ENCODE data around the gene UNC79.

UNC79 gene

DNA sequence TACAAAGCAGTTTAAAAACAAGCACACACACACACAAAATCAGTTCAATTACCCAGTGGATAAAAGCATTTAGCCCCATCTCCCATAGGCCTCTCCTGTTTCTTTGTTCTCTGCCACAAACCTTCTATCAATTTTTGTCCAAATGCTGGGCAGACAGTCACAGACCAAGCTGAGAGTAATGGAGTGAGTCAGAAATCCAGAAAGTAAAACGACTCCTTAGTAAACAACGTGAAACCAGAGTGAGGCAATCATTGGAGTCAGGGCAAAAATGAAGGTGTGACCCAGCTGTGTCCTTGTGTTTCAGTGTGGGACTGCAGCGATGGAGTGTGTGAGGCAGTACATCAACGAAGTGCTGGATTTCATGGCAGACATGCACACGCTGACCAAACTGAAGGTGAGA is 255.5 kb downstream of the UNC79 start:
- TF ChIP-seq, protein P1, sequence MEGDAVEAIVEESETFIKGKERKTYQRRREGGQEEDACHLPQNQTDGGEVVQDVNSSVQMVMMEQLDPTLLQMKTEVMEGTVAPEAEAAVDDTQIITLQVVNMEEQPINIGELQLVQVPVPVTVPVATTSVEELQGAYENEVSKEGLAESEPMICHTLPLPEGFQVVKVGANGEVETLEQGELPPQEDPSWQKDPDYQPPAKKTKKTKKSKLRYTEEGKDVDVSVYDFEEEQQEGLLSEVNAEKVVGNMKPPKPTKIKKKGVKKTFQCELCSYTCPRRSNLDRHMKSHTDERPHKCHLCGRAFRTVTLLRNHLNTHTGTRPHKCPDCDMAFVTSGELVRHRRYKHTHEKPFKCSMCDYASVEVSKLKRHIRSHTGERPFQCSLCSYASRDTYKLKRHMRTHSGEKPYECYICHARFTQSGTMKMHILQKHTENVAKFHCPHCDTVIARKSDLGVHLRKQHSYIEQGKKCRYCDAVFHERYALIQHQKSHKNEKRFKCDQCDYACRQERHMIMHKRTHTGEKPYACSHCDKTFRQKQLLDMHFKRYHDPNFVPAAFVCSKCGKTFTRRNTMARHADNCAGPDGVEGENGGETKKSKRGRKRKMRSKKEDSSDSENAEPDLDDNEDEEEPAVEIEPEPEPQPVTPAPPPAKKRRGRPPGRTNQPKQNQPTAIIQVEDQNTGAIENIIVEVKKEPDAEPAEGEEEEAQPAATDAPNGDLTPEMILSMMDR (conservative IDR thresholded peaks at IDR 0.05; ENCODE audit: low read depth, low read length), result no peak
- H3K4me3 ChIP-seq (ENCODE audit: low read depth, low read length), result no peak overlapping the region
- no peak for DNase-seq (ENCODE audit: low read depth)

DNA sequence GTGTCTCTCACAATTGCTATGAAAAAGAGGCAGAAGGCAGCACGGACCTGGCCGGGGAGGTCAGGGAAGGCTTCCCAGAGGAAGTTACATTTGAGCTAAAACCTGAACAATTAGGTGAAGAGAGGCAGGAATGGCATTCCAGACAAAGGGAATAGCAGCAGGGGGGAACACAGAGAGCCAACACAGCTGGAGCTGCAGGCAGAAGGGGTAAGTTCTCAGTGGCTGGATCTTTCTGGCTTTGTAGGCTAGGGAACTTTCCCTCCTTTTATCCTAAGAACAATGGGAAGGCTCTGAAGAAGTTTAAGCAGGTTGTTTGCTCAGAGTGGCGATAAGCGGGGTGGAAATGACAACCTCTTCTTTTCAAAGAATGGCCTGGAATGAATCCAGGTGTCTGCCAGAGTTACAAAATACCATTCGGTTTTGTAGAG is 257.5 kb downstream of the UNC79 start:
- TF ChIP-seq, protein P1 (conservative IDR thresholded peaks at IDR 0.05; ENCODE audit: low read depth, low read length), result no peak
- DNase-seq (ENCODE audit: low read depth), result no peak
- no peak overlapping the region for H3K4me3 ChIP-seq (ENCODE audit: low read depth, low read length)

DNA sequence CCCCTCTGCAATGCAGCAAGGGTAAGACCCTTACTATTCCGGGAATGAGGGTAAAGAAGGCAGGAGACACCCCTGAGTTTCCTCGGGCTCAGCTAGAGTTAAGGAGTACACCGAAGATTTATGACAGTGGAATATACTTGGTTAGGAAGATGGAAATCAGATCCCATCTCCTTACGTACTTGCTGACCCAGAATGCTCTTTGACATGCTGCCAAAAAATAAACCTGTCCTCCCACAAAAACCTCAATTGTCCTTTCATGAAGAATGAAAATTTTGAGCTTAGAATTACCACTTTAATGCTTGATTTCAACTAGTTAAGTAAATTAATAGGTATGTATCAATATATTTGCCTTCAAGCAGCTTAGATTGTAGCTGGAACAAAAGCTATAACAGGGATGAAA is 258.1 kb downstream of the UNC79 start:
- no peak overlapping the region for H3K4me3 ChIP-seq (ENCODE audit: low read depth, low read length)
- no peak for DNase-seq (ENCODE audit: low read depth)
- TF ChIP-seq, protein P1 (conservative IDR thresholded peaks at IDR 0.05; ENCODE audit: low read depth, low read length), result no peak

DNA sequence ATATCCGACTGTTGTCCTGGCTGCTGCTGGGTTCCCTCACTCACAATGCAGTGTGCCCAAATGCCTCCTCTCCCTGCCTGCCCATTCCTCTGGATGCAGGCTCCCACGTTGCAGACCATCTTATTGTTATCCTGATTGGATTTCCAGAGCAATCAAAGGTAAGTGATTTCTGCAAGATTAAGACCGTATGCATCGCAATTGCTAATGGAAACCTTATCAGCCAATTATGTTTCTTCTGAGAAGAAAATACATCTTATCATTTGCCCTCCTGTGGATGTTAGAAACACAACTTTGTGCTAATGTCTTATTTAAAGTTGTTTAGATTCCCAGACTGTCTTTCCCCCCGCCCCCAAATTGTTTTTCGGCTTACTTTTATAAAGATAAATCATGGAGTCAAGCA is 259.4 kb downstream of the UNC79 start:
- H3K4me3 ChIP-seq (ENCODE audit: low read depth, low read length), result no peak overlapping the region
- TF ChIP-seq, protein P1 (conservative IDR thresholded peaks at IDR 0.05; ENCODE audit: low read depth, low read length), result no peak
- DNase-seq (ENCODE audit: low read depth), result no peak

DNA sequence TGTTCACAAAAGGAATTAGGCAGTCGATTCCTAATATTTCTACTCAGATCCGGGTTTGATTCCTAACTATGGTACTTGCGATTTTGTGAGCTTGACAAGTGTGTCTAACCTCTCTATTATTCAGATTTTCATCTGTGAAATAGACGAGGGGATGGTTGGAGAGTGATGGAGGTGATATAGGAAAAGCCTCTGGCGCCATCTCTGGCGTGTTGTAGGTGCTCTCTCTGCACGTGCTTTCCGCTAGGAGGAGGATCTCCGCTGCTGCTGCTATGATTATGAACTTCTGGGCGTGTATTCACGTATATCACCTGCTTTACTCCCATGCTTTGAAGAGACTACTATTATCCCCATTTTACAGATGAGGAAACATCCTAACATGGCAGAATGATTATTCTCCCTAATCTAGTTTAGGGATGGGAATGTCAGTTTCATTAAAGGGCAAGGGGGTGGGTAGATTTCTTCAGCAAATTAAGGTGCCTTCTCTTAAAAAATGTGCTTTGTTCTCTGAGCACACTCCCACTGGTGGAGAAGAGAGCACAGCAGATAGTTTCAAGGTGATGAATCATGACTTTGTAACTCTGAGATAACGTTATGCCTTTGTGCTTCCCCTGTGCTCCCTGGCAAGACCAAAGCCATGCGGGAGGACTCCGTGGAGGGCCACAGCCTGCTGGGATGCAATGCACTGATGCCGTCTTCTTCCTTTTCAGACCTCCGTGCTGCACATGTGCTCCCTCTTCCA is 260.5 kb downstream of the UNC79 start:
- no peak overlapping the region for H3K4me3 ChIP-seq (ENCODE audit: low read depth, low read length)
- no peak for DNase-seq (ENCODE audit: low read depth)
- TF ChIP-seq, protein P1 (conservative IDR thresholded peaks at IDR 0.05; ENCODE audit: low read depth, low read length), result no peak

DNA sequence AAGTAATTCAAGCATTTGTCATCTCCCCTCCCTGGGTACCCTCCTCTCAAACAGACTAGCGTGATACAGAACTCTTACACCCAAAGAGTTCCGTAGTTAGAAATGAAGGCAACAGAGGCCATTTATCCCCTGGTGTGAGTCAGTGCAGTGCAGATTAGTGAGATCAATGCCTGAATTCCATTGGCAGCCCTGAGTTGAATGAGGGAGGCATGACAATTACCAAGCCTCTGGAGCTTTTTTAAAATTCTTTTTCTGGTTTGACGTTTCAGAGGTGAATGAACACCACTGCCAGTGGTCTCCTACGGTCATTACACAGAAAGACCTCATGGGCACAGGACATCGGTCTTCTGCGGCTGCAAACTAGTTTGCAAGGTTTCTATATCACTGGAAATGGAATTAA is 263.2 kb downstream of the UNC79 start:
- no peak overlapping the region for H3K4me3 ChIP-seq (ENCODE audit: low read depth, low read length)
- TF ChIP-seq, protein P1 (conservative IDR thresholded peaks at IDR 0.05; ENCODE audit: low read depth, low read length), result no peak
- no peak for DNase-seq (ENCODE audit: low read depth)

DNA sequence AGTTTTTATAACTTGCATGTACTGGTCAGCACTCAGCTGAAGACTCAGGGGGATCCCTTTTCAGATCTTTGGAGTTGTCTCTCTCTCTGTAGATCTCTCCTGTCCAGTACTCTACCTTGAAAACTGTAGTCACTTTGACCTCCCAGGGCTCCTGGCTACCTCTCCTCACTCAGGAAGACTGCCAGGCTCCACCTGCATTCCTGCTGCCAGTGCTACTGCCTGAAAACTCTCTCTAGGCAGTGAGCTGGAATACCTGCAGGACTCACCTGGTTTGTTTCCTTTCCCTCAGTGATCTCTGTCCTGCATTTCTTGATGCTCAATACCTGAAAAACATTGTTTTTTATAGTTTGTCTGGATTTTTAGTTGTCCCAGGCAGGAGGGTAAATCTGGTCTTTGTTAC is 270.2 kb downstream of the UNC79 start:
- TF ChIP-seq, protein P1 (conservative IDR thresholded peaks at IDR 0.05; ENCODE audit: low read depth, low read length), result no peak
- DNase-seq (ENCODE audit: low read depth), result no peak
- no peak overlapping the region for H3K4me3 ChIP-seq (ENCODE audit: low read depth, low read length)
